NB4 (cell line): Measurements from ENCODE around the gene OBSCN.

ENCODE experiments used
- CTCF ChIP-seq: IDR thresholded peaks from one replicate; pipeline ENCODE4 v1.5.1; 2012; ENCODE audit warnings: low read depth, low read length
- MAX ChIP-seq: IDR thresholded peaks from 2 replicates; pipeline ENCODE4 v1.6.1; 2011; ENCODE audit warnings: low read depth, low read length
- MYC ChIP-seq: IDR thresholded peaks from 2 replicates; pipeline ENCODE4 v1.6.1; 2011; ENCODE audit warnings: low read depth, low read length
- POLR2A ChIP-seq: IDR thresholded peaks from 2 replicates; pipeline ENCODE4 v1.6.1; 2011; ENCODE audit warnings: mild to moderate bottlenecking; ENCODE audit not compliant: insufficient read length; ENCODE audit errors: extremely low read depth

GRCh38 chr1:228381356-228381755 lies 173.5 kb downstream of the OBSCN start:
- no peak for TF ChIP-seq CTCF
- no peak for TF ChIP-seq MAX
- TF ChIP-seq POLR2A: no peak
- no peak for TF ChIP-seq MYC
